Measurements from ENCODE around the gene RUFY4. TPM values are rescaled to one million over a fixed set of nuclear protein-coding genes. Genes with fewer than 3 reads are reported as not detected.

RUFY4 gene
- total and polyA plus RNA-seq, 2 donors (not counting 3 experiments of a cell fraction or from before 2014, with no cell fraction given), result not detected

GRCh38 chr2:218128781-218129457 is 59.9 kb downstream of the RUFY4 start:
- H3K79me2 ChIP-seq (ENCODE audit: control insufficient read depth, insufficient read depth, low read length), result no peaks in the 10 kb centered on the region
- peaks cover 2 to 3% of the 10 kb centered on the region in 2 experiments for H3K27me3 ChIP-seq (ENCODE audit: control insufficient read depth in 2 of 2, insufficient read depth in 2 of 2, low read length in 2 of 2)
- dilution Hi-C loops (cut with MboI; ENCODE audit: extremely low pct_ligation_motif_present, low sequenced_read_pairs), result no loop called here
- intact Hi-C loops (cut with micrococcal nuclease), result no loop called here
- H3K4me1 ChIP-seq (ENCODE audit: control insufficient read depth, extremely low read depth, insufficient read depth, low read length), result no peaks in the 10 kb centered on the region
- BruUV-seq (replicated peaks), result no TSS peak
- no peak overlapping the region for H3K9ac ChIP-seq (replicated peaks; ENCODE audit: extremely low read depth, insufficient read depth, low read length)
- no peak overlapping the region for H3K4me3 ChIP-seq (replicated peaks in 1 of 3; ENCODE audit: insufficient read depth in 1 of 3, low read depth in 1 of 3, low read length in 3 of 3)
- no peak overlapping the region for H3K4me2 ChIP-seq (ENCODE audit: insufficient read depth, low read length)
- ChIA-PET POLR2A (no interaction called here), CTCF (no interaction called here)
- H3K27ac ChIP-seq (ENCODE audit: insufficient read depth, low read depth, low read length), result no peak overlapping the region
- TF ChIP-seq MYC (IDR thresholded peaks at IDR 0.05; ENCODE audit: low read depth, low read length) (no peak), POLR2A (IDR thresholded peaks at IDR 0.05; ENCODE audit: low read depth, low read length) (no peak), MAX (IDR thresholded peaks at IDR 0.05; ENCODE audit: insufficient read depth, insufficient read length) (no peak), CTCF (IDR thresholded peaks at IDR 0.05; ENCODE audit: extremely low read depth in 1 of 2, insufficient read depth in 1 of 2, low read depth in 1 of 2, low read length in 2 of 2) (no peak), POLR2AphosphoS5 (IDR thresholded peaks at IDR 0.05; ENCODE audit: insufficient read depth, low read depth, low read length) (no peak), EZH2 (IDR thresholded peaks at IDR 0.05; ENCODE audit: borderline replicate concordance, low read depth, low read length, severe bottlenecking) (no peak), GATA2 (IDR thresholded peaks at IDR 0.05; ENCODE audit: insufficient read depth, insufficient read length, low read depth, low read length) (no peak), FOS (IDR thresholded peaks at IDR 0.05; ENCODE audit: borderline replicate concordance, insufficient read depth, low read length) (no peak), JUN (IDR thresholded peaks at IDR 0.05; ENCODE audit: borderline replicate concordance, insufficient read depth, insufficient read length, low read depth) (no peak)
- no peak overlapping the region for H2AFZ ChIP-seq (ENCODE audit: low read depth, low read length)
- no peaks in the 10 kb centered on the region for H3K9me3 ChIP-seq (replicated peaks; ENCODE audit: control insufficient read depth, insufficient read depth, low read length)
- no peaks in the 10 kb centered on the region for H3K9me1 ChIP-seq (replicated peaks; ENCODE audit: control insufficient read depth, extremely low read depth, insufficient read depth, low read length)
- no peaks in the 10 kb centered on the region for H3K36me3 ChIP-seq (ENCODE audit: control insufficient read depth in 2 of 2, extremely low read depth in 1 of 2, insufficient read depth in 2 of 2, low read length in 2 of 2)
- H4K20me1 ChIP-seq (replicated peaks; ENCODE audit: control insufficient read depth, extremely low read depth, insufficient read depth, low read length), result no peaks in the 10 kb centered on the region
- no peak for FAIRE-seq
- DNase-seq (ENCODE audit: low read depth, low spot score), result no peak

Data from endothelial cell of umbilical vein (primary cell).